ENCODE data around the gene ABCC4.
"Not testable (repeated sequence)": the region's sequence is repeated elsewhere in the genome, so short reads cannot be mapped to it uniquely, and the experiment has no call there.

Gene ABCC4

GRCh38 chr13:95298971-95299621 is 2.2 kb downstream of the ABCC4 start:
- H3K27ac ChIP-seq (ENCODE audit: insufficient read depth in 1 of 2, low read depth in 1 of 2, low read length in 2 of 2, poor library complexity in 1 of 2, severe bottlenecking in 2 of 2): no peak overlapping the region
- POLR2A ChIA-PET: no interaction called here
- no peaks in the 10 kb centered on the region for H3K9me3 ChIP-seq (ENCODE audit: control extremely low read depth in 1 of 5, control insufficient read depth in 4 of 5, insufficient read depth in 2 of 5, low read depth in 1 of 5, low read length in 4 of 5)
- H3K27me3 ChIP-seq (replicated peaks in 2 of 5; ENCODE audit: control insufficient read depth in 4 of 5, insufficient read depth in 5 of 5, low read length in 4 of 5): no peaks in the 10 kb centered on the region
- WGBS (ENCODE audit: insufficient coverage): 84% methylated on average over 9 of the region's 11 CpGs
- peaks cover 0 to 32% (median 14%) of the 10 kb centered on the region in 4 experiments for H3K4me1 ChIP-seq (ENCODE audit: control extremely low read depth in 1 of 4, control insufficient read depth in 4 of 4, insufficient read depth in 4 of 4, low read length in 3 of 4)
- no peak overlapping the region for H3K4me3 ChIP-seq (ENCODE audit: control insufficient read depth in 1 of 7, extremely low read depth in 1 of 7, insufficient read depth in 4 of 7, low read depth in 2 of 7, low read length in 6 of 7)
- CTCF ChIA-PET: interaction anchor here (1.0 to 21.5 kb wide), 17 partner anchors 9 to 325 kb away, joined by 3 to 298 read pairs (median 5); no protein-coding TSS in a partner anchor
- H3K36me3 ChIP-seq (ENCODE audit: control insufficient read depth in 4 of 4, insufficient read depth in 4 of 4, low read length in 3 of 4): no peaks in the 10 kb centered on the region
- peak in 1 of 3 donors; percentile 25 for DNase-seq

- CTCF ChIA-PET: interaction anchor here (0.9 to 21.5 kb wide), 18 partner anchors 8 to 326 kb away, joined by 3 to 298 read pairs (median 8); no protein-coding TSS in a partner anchor
- POLR2A ChIA-PET: no interaction called here
- Histone ChIP-seq H3K4me1 (ENCODE audit: control extremely low read depth in 1 of 4, control insufficient read depth in 4 of 4, insufficient read depth in 4 of 4, low read length in 3 of 4) (peaks cover 0 to 28% (median 14%) of the 10 kb centered on the region in 4 experiments), H3K36me3 (ENCODE audit: control insufficient read depth in 4 of 4, insufficient read depth in 4 of 4, low read length in 3 of 4) (no peaks in the 10 kb centered on the region), H3K9me3 (ENCODE audit: control extremely low read depth in 1 of 5, control insufficient read depth in 4 of 5, insufficient read depth in 2 of 5, low read depth in 1 of 5, low read length in 4 of 5) (no peaks in the 10 kb centered on the region), H3K27ac (ENCODE audit: insufficient read depth in 1 of 2, low read depth in 1 of 2, low read length in 2 of 2, poor library complexity in 1 of 2, severe bottlenecking in 2 of 2) (no peak overlapping the region), H3K27me3 (replicated peaks in 2 of 5; ENCODE audit: control insufficient read depth in 4 of 5, insufficient read depth in 5 of 5, low read length in 4 of 5) (no peaks in the 10 kb centered on the region), H3K4me3 (ENCODE audit: control insufficient read depth in 1 of 7, extremely low read depth in 1 of 7, insufficient read depth in 4 of 7, low read depth in 2 of 7, low read length in 6 of 7) (no peak overlapping the region)
- 100% methylated on average over 6 of the region's 8 CpGs for WGBS (ENCODE audit: insufficient coverage)
- DNase-seq: no peak
Observed at GRCh38 chr13:95298169-95298965, 2.9 kb downstream of the ABCC4 start.

DNA sequence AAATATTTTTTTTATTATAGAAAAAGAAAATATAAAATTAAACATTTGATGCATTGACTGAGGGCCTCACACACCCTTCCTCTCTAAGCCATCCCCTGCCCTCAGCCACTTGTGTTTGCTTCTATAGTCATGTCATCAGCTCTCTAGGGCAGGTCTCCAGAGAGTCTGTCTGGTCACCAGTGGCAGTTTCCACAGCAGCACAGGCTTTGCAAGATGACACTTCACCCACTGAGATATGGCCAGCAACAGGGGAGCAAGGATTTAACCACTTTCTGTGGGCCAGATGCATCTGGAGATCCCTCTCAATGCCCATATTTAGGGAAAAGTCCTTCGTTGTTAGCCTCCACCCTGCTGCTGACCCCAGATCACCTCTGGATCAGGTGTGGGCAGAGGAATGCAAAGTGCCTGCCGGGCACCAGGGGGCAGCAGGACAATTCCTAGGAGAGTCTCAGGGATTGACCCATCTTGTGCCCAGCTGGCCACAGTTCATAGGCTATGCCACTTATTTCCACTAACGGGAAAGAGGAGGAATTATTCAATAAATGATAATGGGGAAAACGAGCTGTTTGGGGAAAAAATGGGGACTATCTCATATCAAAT is 4.8 kb downstream of the ABCC4 start:
- Histone ChIP-seq H3K36me3 (ENCODE audit: control insufficient read depth in 4 of 4, insufficient read depth in 4 of 4, low read length in 3 of 4) (peaks cover 0 to 7% (median 2%) of the 10 kb centered on the region in 4 experiments), H3K4me1 (ENCODE audit: control extremely low read depth in 1 of 4, control insufficient read depth in 4 of 4, insufficient read depth in 4 of 4, low read length in 3 of 4) (peaks cover 0 to 17% (median 6%) of the 10 kb centered on the region in 4 experiments), H3K27ac (ENCODE audit: insufficient read depth in 1 of 2, low read depth in 1 of 2, low read length in 2 of 2, poor library complexity in 1 of 2, severe bottlenecking in 2 of 2) (no peak overlapping the region), H3K9me3 (ENCODE audit: control extremely low read depth in 1 of 5, control insufficient read depth in 4 of 5, insufficient read depth in 2 of 5, low read depth in 1 of 5, low read length in 4 of 5) (no peaks in the 10 kb centered on the region), H3K4me3 (ENCODE audit: control insufficient read depth in 1 of 7, extremely low read depth in 1 of 7, insufficient read depth in 4 of 7, low read depth in 2 of 7, low read length in 6 of 7) (no peak overlapping the region), H3K27me3 (replicated peaks in 2 of 5; ENCODE audit: control insufficient read depth in 4 of 5, insufficient read depth in 5 of 5, low read length in 4 of 5) (no peaks in the 10 kb centered on the region)
- 43% methylated on average over 1 of the region's 4 CpGs for WGBS (ENCODE audit: insufficient coverage)
- POLR2A ChIA-PET: interaction anchor here (1.1 kb wide), 1 partner anchor 70 kb away, joined by 5 read pairs; no protein-coding TSS in a partner anchor
- peak in 1 of 3 donors; percentile 22 for DNase-seq
- CTCF ChIA-PET: interaction anchor here (0.7 to 21.5 kb wide), 27 partner anchors 6 to 537 kb away, joined by 3 to 298 read pairs (median 6); no protein-coding TSS in a partner anchor

DNA sequence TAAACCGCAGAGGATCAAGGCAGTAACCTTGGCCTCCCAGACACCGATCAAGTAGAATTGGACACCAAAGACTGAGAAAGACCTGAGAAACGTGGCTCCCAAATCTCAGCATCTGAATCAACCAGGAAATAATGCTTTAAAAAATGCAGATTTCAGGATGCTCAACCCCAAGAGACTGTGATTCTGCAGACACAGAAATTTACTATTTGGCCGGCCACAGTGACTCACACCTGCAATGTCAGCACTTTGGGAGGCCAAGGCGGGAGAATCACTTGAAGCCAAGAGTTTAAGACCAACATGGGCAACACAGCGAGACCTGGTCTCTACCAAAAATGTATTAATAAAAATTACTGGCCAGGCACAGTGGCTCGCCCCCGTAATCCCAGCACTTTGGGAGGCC is 6.2 kb downstream of the ABCC4 start:
- 93% methylated on average over 6 of the region's 8 CpGs for WGBS (ENCODE audit: insufficient coverage)
- DNase-seq: no peak
- H3K27me3 ChIP-seq (replicated peaks in 2 of 5; ENCODE audit: control insufficient read depth in 4 of 5, insufficient read depth in 5 of 5, low read length in 4 of 5): no peaks in the 10 kb centered on the region

DNA sequence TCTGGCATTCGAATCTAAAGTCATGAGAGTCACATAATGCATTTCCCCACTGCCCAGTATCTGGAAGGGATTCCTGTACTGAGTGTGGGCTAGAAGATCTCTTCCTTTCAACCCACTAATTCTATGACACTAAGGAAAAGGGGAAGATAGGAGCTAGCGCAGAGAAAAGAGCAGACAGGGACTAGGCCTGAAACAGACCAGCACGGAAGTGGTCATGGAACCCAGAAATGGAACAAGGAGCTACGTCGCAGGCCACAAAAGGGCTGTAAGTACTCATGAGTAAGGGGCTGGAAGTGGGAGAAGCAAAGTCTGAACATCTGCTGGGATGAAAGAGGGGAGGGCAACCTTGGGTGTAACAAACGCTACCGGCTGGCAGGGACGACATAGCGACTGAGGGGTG is 8.6 kb downstream of the ABCC4 start:
- ChIA-PET POLR2A (no interaction called here), CTCF (interaction anchor here (0.8 to 21.5 kb wide), 9 partner anchors 7 to 185 kb away, joined by 3 to 298 read pairs (median 4); partner anchors contain the start of gene ABCC4)
- Histone ChIP-seq H3K4me3 (ENCODE audit: control insufficient read depth in 1 of 7, extremely low read depth in 1 of 7, insufficient read depth in 4 of 7, low read depth in 2 of 7, low read length in 6 of 7) (no peak overlapping the region), H3K4me1 (ENCODE audit: control extremely low read depth in 1 of 4, control insufficient read depth in 4 of 4, insufficient read depth in 4 of 4, low read length in 3 of 4) (peaks cover 0 to 4% (median 0%) of the 10 kb centered on the region in 4 experiments), H3K9me3 (ENCODE audit: control extremely low read depth in 1 of 5, control insufficient read depth in 4 of 5, insufficient read depth in 2 of 5, low read depth in 1 of 5, low read length in 4 of 5) (no peaks in the 10 kb centered on the region), H3K27ac (ENCODE audit: insufficient read depth in 1 of 2, low read depth in 1 of 2, low read length in 2 of 2, poor library complexity in 1 of 2, severe bottlenecking in 2 of 2) (no peak overlapping the region), H3K27me3 (replicated peaks in 2 of 5; ENCODE audit: control insufficient read depth in 4 of 5, insufficient read depth in 5 of 5, low read length in 4 of 5) (no peaks in the 10 kb centered on the region), H3K36me3 (ENCODE audit: control insufficient read depth in 4 of 4, insufficient read depth in 4 of 4, low read length in 3 of 4) (peaks cover 0 to 7% (median 2%) of the 10 kb centered on the region in 4 experiments)
- no peak for DNase-seq
- 94% methylated on average over 8 of the region's 9 CpGs for WGBS (ENCODE audit: insufficient coverage)

More for the DNA sequence above, 6.2 kb downstream of the ABCC4 start:
- ChIA-PET POLR2A (no interaction called here), CTCF (interaction anchor here (0.8 to 21.5 kb wide), 8 partner anchors 11 to 184 kb away, joined by 3 to 298 read pairs (median 16); no protein-coding TSS in a partner anchor)
- Histone ChIP-seq H3K4me3 (ENCODE audit: control insufficient read depth in 1 of 7, extremely low read depth in 1 of 7, insufficient read depth in 4 of 7, low read depth in 2 of 7, low read length in 6 of 7) (no peak overlapping the region), H3K4me1 (ENCODE audit: control extremely low read depth in 1 of 4, control insufficient read depth in 4 of 4, insufficient read depth in 4 of 4, low read length in 3 of 4) (peaks cover 0 to 6% (median 0%) of the 10 kb centered on the region in 4 experiments), H3K27ac (ENCODE audit: insufficient read depth in 1 of 2, low read depth in 1 of 2, low read length in 2 of 2, poor library complexity in 1 of 2, severe bottlenecking in 2 of 2) (no peak overlapping the region), H3K36me3 (ENCODE audit: control insufficient read depth in 4 of 4, insufficient read depth in 4 of 4, low read length in 3 of 4) (peaks cover 0 to 7% (median 2%) of the 10 kb centered on the region in 4 experiments), H3K9me3 (ENCODE audit: control extremely low read depth in 1 of 5, control insufficient read depth in 4 of 5, insufficient read depth in 2 of 5, low read depth in 1 of 5, low read length in 4 of 5) (no peaks in the 10 kb centered on the region)

- no CpG with 5 or more reads among the region's 4 CpGs for WGBS (ENCODE audit: insufficient coverage)
- H3K4me3 ChIP-seq (ENCODE audit: control insufficient read depth in 1 of 7, extremely low read depth in 1 of 7, insufficient read depth in 4 of 7, low read depth in 2 of 7, low read length in 6 of 7); H3K36me3 ChIP-seq (ENCODE audit: control insufficient read depth in 4 of 4, insufficient read depth in 4 of 4, low read length in 3 of 4); H3K9me3 ChIP-seq (ENCODE audit: control extremely low read depth in 1 of 5, control insufficient read depth in 4 of 5, insufficient read depth in 2 of 5, low read depth in 1 of 5, low read length in 4 of 5); H3K27me3 ChIP-seq (replicated peaks in 2 of 5; ENCODE audit: control insufficient read depth in 4 of 5, insufficient read depth in 5 of 5, low read length in 4 of 5); H3K27ac ChIP-seq (ENCODE audit: insufficient read depth in 1 of 2, low read depth in 1 of 2, low read length in 2 of 2, poor library complexity in 1 of 2, severe bottlenecking in 2 of 2); DNase-seq; POLR2A ChIA-PET: not testable (repeated sequence)
- CTCF ChIA-PET: interaction anchor here (1.4 to 21.5 kb wide), 5 partner anchors 10 to 99 kb away, joined by 3 to 298 read pairs (median 58); partner anchors contain the start of gene ABCC4
- H3K4me1 ChIP-seq (ENCODE audit: control extremely low read depth in 1 of 4, control insufficient read depth in 4 of 4, insufficient read depth in 4 of 4, low read length in 3 of 4): peaks cover 0 to 15% (median 5%) of the 10 kb centered on the region in 4 experiments
Observed at GRCh38 chr13:95289901-95290300, 11.3 kb downstream of the ABCC4 start.
